SK-N-SH (cell line): ENCODE results near the gene LIPA. TPM values are rescaled to one million over a fixed set of nuclear protein-coding genes. Genes with fewer than 3 reads are reported as not detected.

ENCODE experiments used
- CTCF ChIA-PET: fragments of 300-600, 350-600 bp; formaldehyde crosslinking; extraction: SDS; loops from one replicate; lab custom pipeline; 2021; lab: Yijun Ruan, JAX
- POLR2A ChIA-PET: fragments of 350-600 bp; sonication (Branson Sonifier 250); formaldehyde crosslinking; extraction: SDS; loops from one replicate; lab custom pipeline; 2020; ENCODE audit warnings: antibody characterized with exemption, inconsistent platforms; lab: Yijun Ruan, JAX
- DNase-seq: peaks from one replicate; pipeline ENCODE4 v3.0.0; 2012
- H2AFZ ChIP-seq: fragments of 200-600 bp; sonication (generic); 2 replicates; pipeline ENCODE4 v1.8.1; 2016; ENCODE audit warnings: antibody characterized with exemption, mild to moderate bottlenecking, low read depth
- H3F3A ChIP-seq: fragments of 200-600 bp; sonication (generic); replicated peaks from 2 replicates; pipeline ENCODE3; 2016; ENCODE audit warnings: antibody characterized with exemption, mild to moderate bottlenecking; ENCODE audit not compliant: insufficient read depth
- H3K27ac ChIP-seq, 2 experiments: fragments of 200-500 bp in 1 of 2; fragments of 200-600 bp in 1 of 2; sonication (Bioruptor generic) in 1 of 2; sonication (generic), shearing (Covaris generic) in 1 of 2; 2 replicates each; pipeline versions ENCODE4 v1.5.1 to v1.6.1; 2014 to 2016; ENCODE audit warnings: low read depth in 2 of 2, inconsistent platforms in 1 of 2, low read length in 1 of 2, mild to moderate bottlenecking in 1 of 2, mixed read lengths in 1 of 2
- H3K27me3 ChIP-seq: fragments of 200-600 bp; sonication (generic), shearing (Covaris generic); 2 replicates; pipeline ENCODE4 v1.6.1; 2016; ENCODE audit warnings: mixed run types; ENCODE audit not compliant: insufficient read depth
- H3K36me3 ChIP-seq, 2 experiments: fragments of 200-500 bp in 1 of 2; fragments of 200-600 bp in 1 of 2; sonication (Bioruptor generic) in 1 of 2; sonication (generic) in 1 of 2; replicated peaks in 1 of 2; 2 replicates each; pipeline versions ENCODE3 to v1.5.1; 2014 to 2016; ENCODE audit warnings: low read length in 1 of 2, mild to moderate bottlenecking in 1 of 2; ENCODE audit not compliant: insufficient read depth in 2 of 2, control insufficient read depth in 1 of 2
- H3K4me1 ChIP-seq, 2 experiments: fragments of 200-500 bp in 1 of 2; fragments of 200-600 bp in 1 of 2; sonication (Bioruptor generic) in 1 of 2; sonication (generic), shearing (Covaris generic) in 1 of 2; 2 replicates each; pipeline versions ENCODE4 v1.5.1 to v1.6.1; 2014 to 2016; ENCODE audit warnings: low read depth in 1 of 2, low read length in 1 of 2, mixed run types in 1 of 2; ENCODE audit not compliant: insufficient read depth in 2 of 2, control insufficient read depth in 1 of 2
- H3K4me2 ChIP-seq: fragments of 200-600 bp; sonication (generic), shearing (Covaris generic); 2 replicates; pipeline ENCODE4 v1.6.1; 2017; ENCODE audit warnings: mixed run types
- H3K4me3 ChIP-seq, 2 experiments: fragments of 200-500 bp in 1 of 2; fragments of 200-600 bp in 1 of 2; sonication (Bioruptor generic) in 1 of 2; sonication (generic), shearing (Covaris generic) in 1 of 2; 2 replicates each; pipeline versions ENCODE4 v1.5.1 to v1.8.1; 2014 to 2016; ENCODE audit warnings: low read depth in 2 of 2, inconsistent platforms in 1 of 2, low read length in 1 of 2, mild to moderate bottlenecking in 1 of 2, mixed read lengths in 1 of 2, moderate library complexity in 1 of 2
- H3K79me2 ChIP-seq: fragments of 200-600 bp; sonication (generic); 2 replicates; pipeline ENCODE4 v1.8.1; 2017; ENCODE audit warnings: mild to moderate bottlenecking; ENCODE audit not compliant: insufficient read depth
- H3K9ac ChIP-seq: fragments of 200-600 bp; sonication (generic); 2 replicates; pipeline ENCODE4 v1.6.1; 2017; ENCODE audit warnings: mixed run types
- H3K9me2 ChIP-seq: fragments of 200-600 bp; sonication (generic); 2 replicates; pipeline ENCODE4 v1.6.1; 2017; ENCODE audit warnings: mixed run types
- H3K9me3 ChIP-seq: fragments of 200-600 bp; sonication (generic); 2 replicates; pipeline ENCODE4 v1.6.1; 2017; ENCODE audit warnings: mixed run types, mild to moderate bottlenecking, moderate library complexity
- H4K20me1 ChIP-seq: fragments of 200-600 bp; sonication (generic); 2 replicates; pipeline ENCODE4 v1.6.1; 2017; ENCODE audit warnings: mild to moderate bottlenecking, mixed run types; ENCODE audit not compliant: insufficient read depth
- CHD2 ChIP-seq: fragments of 150-350 bp; IDR thresholded peaks from 2 replicates; pipeline ENCODE4 v1.6.1; 2018; ENCODE audit warnings: low read length; ENCODE audit not compliant: partially characterized antibody
- ELF1 ChIP-seq: IDR thresholded peaks from 2 replicates; pipeline ENCODE4 v1.4.0; 2012
- FOSL2 ChIP-seq: IDR thresholded peaks from 2 replicates; pipeline ENCODE4 v1.4.0; 2012; ENCODE audit warnings: low read depth, mild to moderate bottlenecking, moderate library complexity, borderline replicate concordance
- GABPA ChIP-seq: IDR thresholded peaks from 2 replicates; pipeline ENCODE4 v1.4.0; 2012; ENCODE audit warnings: low read depth, mild to moderate bottlenecking
- JUND ChIP-seq: IDR thresholded peaks from 2 replicates; pipeline ENCODE4 v1.4.0; 2012
- MEF2A ChIP-seq: IDR thresholded peaks from 2 replicates; pipeline ENCODE4 v1.4.0; 2012; ENCODE audit warnings: low read depth, borderline replicate concordance
- MXI1 ChIP-seq: IDR thresholded peaks from 2 replicates; pipeline ENCODE4 v1.6.1; 2012; ENCODE audit warnings: mild to moderate bottlenecking, low read depth, low read length, improper control_type of control experiment
- NFIC ChIP-seq: IDR thresholded peaks from 2 replicates; pipeline ENCODE4 v1.4.0; 2012; ENCODE audit warnings: borderline replicate concordance
- RAD21 ChIP-seq: IDR thresholded peaks from 2 replicates; pipeline ENCODE4 v1.6.1; 2012; ENCODE audit warnings: mild to moderate bottlenecking, low read length
- RFX5 ChIP-seq: IDR thresholded peaks from 2 replicates; pipeline ENCODE4 v1.6.1; 2012; ENCODE audit warnings: mild to moderate bottlenecking, improper control_type of control experiment, low read length
- RXRA ChIP-seq: IDR thresholded peaks from 2 replicates; pipeline ENCODE4 v1.4.0; 2012; ENCODE audit warnings: low read depth, mild to moderate bottlenecking, borderline replicate concordance
- SIN3A ChIP-seq: IDR thresholded peaks from 2 replicates; pipeline ENCODE4 v1.6.1; 2012; ENCODE audit warnings: low read depth, mild to moderate bottlenecking, low read length, moderate library complexity, borderline replicate concordance
- TEAD4 ChIP-seq: IDR thresholded peaks from 2 replicates; pipeline ENCODE4 v1.4.0; 2012; ENCODE audit warnings: mild to moderate bottlenecking, borderline replicate concordance; ENCODE audit not compliant: insufficient read depth
- WGBS: methylation state at CpG from one replicate; pipeline ENCODE4 v1.1.6; 2017; ENCODE audit warnings: low lambda C conversion rate; 5-methylcytosine and 5-hydroxymethylcytosine counted together
- polyA plus RNA-seq, 3 experiments: library from polyadenylated mRNA; depleted of rRNA; stranded (reverse); fragments of >200 nt; gene quantifications; 2 replicates each; pipeline ENCODE4 v1.2.3, GENCODE V29; 2012
- TF ChIP-seq, protein P1 (sequence below): fragments of 150-350 bp; IDR thresholded peaks from 2 replicates; pipeline ENCODE4 v1.6.1; 2016; ENCODE audit warnings: mild to moderate bottlenecking, low read depth, low read length
- TF ChIP-seq, protein P2 (sequence below): fragments of 200-600 bp; sonication (generic); IDR thresholded peaks from 2 replicates; pipeline ENCODE4 v1.6.1; 2017; ENCODE audit warnings: antibody characterized with exemption, mild to moderate bottlenecking, moderate library complexity
- TF ChIP-seq, protein P3 (sequence below): IDR thresholded peaks from 2 replicates; pipeline ENCODE4; 2012
- TF ChIP-seq, protein P4 (sequence below): IDR thresholded peaks from 2 replicates; pipeline ENCODE4 v1.4.0; 2012; ENCODE audit warnings: low read depth, borderline replicate concordance

LIPA gene
- polyA plus RNA-seq, 1 of the 3 experiments (the other 2 are of a cell fraction): 43.2 TPM

DNA sequence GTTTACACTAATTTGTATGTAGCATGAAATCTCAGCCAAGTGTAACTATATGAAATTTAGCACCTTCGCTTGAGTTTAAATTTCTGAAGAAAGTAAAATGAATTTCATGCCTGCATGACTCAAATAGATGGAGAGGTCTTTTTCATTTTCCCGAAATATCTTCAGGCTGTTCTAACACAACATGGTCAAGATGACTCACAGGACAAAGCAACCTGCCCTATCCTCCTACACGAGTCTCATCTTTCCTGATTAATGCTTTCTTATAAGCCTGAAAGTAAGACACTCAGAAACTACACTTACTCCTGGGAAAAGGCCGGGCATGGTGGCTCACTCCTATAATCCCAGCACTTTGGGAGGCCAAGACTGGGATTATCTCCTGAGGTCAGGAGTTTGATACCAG, 85.7 kb downstream of the LIPA start:
- H2AFZ ChIP-seq: no peak overlapping the region
- DNase-seq: no peak
- no peaks in the 10 kb centered on the region for H3K4me1 ChIP-seq
- H3K9ac ChIP-seq: no peak overlapping the region
- no peaks in the 10 kb centered on the region for H4K20me1 ChIP-seq
- no peak overlapping the region for H3K4me3 ChIP-seq
- H3F3A ChIP-seq: no peaks in the 10 kb centered on the region
- CTCF ChIA-PET: interaction anchor here (1.4 kb wide), 1 partner anchor 231 kb away, joined by 3 read pairs; no protein-coding TSS in a partner anchor
- TF ChIP-seq, protein P1, sequence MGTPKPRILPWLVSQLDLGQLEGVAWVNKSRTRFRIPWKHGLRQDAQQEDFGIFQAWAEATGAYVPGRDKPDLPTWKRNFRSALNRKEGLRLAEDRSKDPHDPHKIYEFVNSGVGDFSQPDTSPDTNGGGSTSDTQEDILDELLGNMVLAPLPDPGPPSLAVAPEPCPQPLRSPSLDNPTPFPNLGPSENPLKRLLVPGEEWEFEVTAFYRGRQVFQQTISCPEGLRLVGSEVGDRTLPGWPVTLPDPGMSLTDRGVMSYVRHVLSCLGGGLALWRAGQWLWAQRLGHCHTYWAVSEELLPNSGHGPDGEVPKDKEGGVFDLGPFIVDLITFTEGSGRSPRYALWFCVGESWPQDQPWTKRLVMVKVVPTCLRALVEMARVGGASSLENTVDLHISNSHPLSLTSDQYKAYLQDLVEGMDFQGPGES: no peak
- TF ChIP-seq, protein P2, sequence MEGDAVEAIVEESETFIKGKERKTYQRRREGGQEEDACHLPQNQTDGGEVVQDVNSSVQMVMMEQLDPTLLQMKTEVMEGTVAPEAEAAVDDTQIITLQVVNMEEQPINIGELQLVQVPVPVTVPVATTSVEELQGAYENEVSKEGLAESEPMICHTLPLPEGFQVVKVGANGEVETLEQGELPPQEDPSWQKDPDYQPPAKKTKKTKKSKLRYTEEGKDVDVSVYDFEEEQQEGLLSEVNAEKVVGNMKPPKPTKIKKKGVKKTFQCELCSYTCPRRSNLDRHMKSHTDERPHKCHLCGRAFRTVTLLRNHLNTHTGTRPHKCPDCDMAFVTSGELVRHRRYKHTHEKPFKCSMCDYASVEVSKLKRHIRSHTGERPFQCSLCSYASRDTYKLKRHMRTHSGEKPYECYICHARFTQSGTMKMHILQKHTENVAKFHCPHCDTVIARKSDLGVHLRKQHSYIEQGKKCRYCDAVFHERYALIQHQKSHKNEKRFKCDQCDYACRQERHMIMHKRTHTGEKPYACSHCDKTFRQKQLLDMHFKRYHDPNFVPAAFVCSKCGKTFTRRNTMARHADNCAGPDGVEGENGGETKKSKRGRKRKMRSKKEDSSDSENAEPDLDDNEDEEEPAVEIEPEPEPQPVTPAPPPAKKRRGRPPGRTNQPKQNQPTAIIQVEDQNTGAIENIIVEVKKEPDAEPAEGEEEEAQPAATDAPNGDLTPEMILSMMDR: no peak
- no peak for TF ChIP-seq CHD2
- TF ChIP-seq, all 33 proteins: peak for 0
- H3K27me3 ChIP-seq: no peaks in the 10 kb centered on the region; the same call in none of the 2 replicates
- WGBS: 63% methylated on average over 4 of the region's 4 CpGs
- H3K9me2 ChIP-seq: no peaks in the 10 kb centered on the region
- no peak overlapping the region for H3K4me2 ChIP-seq
- POLR2A ChIA-PET: no interaction called here
- no peaks in the 10 kb centered on the region for H3K36me3 ChIP-seq
- H3K27ac ChIP-seq: no peak overlapping the region
- no peaks in the 10 kb centered on the region for H3K79me2 ChIP-seq
- no peaks in the 10 kb centered on the region for H3K9me3 ChIP-seq

DNA sequence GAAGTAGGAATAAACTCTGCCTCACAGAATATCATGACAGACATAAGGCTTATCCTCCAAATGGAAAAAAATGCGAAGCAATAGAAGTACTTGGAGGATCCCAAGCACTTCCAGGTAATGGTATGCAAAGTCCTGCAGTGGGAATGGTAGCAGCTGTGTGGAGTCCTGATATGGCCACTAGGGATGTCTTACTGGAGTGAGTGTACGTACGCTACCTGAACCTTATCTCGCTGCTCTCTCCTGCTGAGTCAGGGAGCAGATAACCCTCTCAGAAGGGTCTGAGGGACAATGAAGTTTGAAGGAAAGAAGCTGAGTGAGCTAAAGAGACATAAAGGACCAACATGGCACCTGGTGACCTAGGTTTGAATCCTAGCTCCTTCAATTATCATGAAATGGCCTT, 86.7 kb downstream of the LIPA start:
- 74% methylated on average over 4 of the region's 4 CpGs for WGBS
- no peaks in the 10 kb centered on the region for H3F3A ChIP-seq
- no peaks in the 10 kb centered on the region for H4K20me1 ChIP-seq
- H3K4me3 ChIP-seq: no peak overlapping the region
- H3K36me3 ChIP-seq: no peaks in the 10 kb centered on the region
- H3K9ac ChIP-seq: no peak overlapping the region
- no peaks in the 10 kb centered on the region for H3K4me1 ChIP-seq
- no peaks in the 10 kb centered on the region for H3K9me2 ChIP-seq
- H3K27ac ChIP-seq: no peak overlapping the region
- H3K79me2 ChIP-seq: no peaks in the 10 kb centered on the region
- no peak for TF ChIP-seq MEF2A
- no peak for TF ChIP-seq RFX5
- no peak for TF ChIP-seq ELF1
- TF ChIP-seq FOSL2: no peak
- no peak for TF ChIP-seq GABPA
- ChIA-PET POLR2A (no interaction called here), CTCF (interaction anchor here (0.8 to 2.6 kb wide), 3 partner anchors 10 to 230 kb away, joined by 3 to 11 read pairs (median 3); no protein-coding TSS in a partner anchor)
- no peak overlapping the region for H3K4me2 ChIP-seq
- no peaks in the 10 kb centered on the region; the same call in none of the 2 replicates for H3K27me3 ChIP-seq
- no peak for DNase-seq
- H2AFZ ChIP-seq: no peak overlapping the region
- H3K9me3 ChIP-seq: no peaks in the 10 kb centered on the region

DNA sequence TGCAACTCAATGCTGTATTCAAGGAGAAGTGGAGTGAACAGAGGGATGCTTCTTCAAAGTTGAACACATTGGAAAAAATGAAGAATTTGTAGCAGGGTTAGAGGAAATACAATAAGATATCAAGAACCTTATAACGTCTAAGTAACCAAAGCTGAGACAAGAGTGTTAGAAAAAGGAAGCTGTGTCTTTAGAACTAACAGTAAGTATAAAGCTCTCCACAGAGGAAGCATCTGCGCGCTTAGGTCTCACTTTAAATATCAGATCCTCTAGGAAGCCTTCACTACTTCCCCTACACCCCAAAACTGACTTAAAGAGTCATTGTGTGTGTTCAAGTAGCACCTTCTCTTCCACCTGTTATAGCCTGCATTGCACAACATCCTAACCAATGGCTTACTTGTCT, 87.5 kb downstream of the LIPA start:
- ChIA-PET CTCF (interaction anchor here (2.6 kb wide), 1 partner anchor 134 kb away, joined by 11 read pairs; no protein-coding TSS in a partner anchor), POLR2A (no interaction called here)
- Histone ChIP-seq H3K4me2 (no peak overlapping the region), H3K9me2 (no peaks in the 10 kb centered on the region), H3K27me3 (no peaks in the 10 kb centered on the region; the same call in none of the 2 replicates), H3K79me2 (no peaks in the 10 kb centered on the region), H3K4me3 (no peak overlapping the region), H3F3A (no peaks in the 10 kb centered on the region), H3K36me3 (no peaks in the 10 kb centered on the region), H3K4me1 (no peaks in the 10 kb centered on the region), H2AFZ (no peak overlapping the region), H3K9ac (no peak overlapping the region), H3K9me3 (no peaks in the 10 kb centered on the region), H4K20me1 (no peaks in the 10 kb centered on the region), H3K27ac (no peak overlapping the region)
- DNase-seq: no peak
- WGBS: 69% methylated on average over 3 of the region's 3 CpGs
- TF ChIP-seq, protein P3, sequence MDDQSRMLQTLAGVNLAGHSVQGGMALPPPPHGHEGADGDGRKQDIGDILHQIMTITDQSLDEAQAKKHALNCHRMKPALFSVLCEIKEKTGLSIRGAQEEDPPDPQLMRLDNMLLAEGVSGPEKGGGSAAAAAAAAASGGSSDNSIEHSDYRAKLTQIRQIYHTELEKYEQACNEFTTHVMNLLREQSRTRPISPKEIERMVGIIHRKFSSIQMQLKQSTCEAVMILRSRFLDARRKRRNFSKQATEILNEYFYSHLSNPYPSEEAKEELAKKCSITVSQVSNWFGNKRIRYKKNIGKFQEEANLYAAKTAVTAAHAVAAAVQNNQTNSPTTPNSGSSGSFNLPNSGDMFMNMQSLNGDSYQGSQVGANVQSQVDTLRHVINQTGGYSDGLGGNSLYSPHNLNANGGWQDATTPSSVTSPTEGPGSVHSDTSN: no peak
- TF ChIP-seq RXRA (no peak), JUND (no peak), SIN3A (no peak), TEAD4 (no peak), NFIC (no peak), RAD21 (no peak), MXI1 (no peak)
- TF ChIP-seq, protein P4, sequence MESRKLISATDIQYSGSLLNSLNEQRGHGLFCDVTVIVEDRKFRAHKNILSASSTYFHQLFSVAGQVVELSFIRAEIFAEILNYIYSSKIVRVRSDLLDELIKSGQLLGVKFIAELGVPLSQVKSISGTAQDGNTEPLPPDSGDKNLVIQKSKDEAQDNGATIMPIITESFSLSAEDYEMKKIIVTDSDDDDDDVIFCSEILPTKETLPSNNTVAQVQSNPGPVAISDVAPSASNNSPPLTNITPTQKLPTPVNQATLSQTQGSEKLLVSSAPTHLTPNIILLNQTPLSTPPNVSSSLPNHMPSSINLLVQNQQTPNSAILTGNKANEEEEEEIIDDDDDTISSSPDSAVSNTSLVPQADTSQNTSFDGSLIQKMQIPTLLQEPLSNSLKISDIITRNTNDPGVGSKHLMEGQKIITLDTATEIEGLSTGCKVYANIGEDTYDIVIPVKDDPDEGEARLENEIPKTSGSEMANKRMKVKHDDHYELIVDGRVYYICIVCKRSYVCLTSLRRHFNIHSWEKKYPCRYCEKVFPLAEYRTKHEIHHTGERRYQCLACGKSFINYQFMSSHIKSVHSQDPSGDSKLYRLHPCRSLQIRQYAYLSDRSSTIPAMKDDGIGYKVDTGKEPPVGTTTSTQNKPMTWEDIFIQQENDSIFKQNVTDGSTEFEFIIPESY: no peak
